ENCODE results near the gene CDX2. TPM values are rescaled to one million over a fixed set of nuclear protein-coding genes. Genes with fewer than 3 reads are reported as not detected.

Gene CDX2
- total and polyA plus RNA-seq, 8 donors, result 2.8 to 6.9 (median 4.8) TPM

- no peak for TF ChIP-seq CTCF (IDR thresholded peaks at IDR 0.05)
- H3K27ac ChIP-seq, result peak overlapping the region; percentile 11 to 44 (median 34)
- FAIRE-seq (no peak), ATAC-seq (peak; percentile 49 to 65 (median 57)), DNase-seq (no peak)
- no peak overlapping the region for H3K4me3 ChIP-seq
- no peaks in the 10 kb centered on the region for H3K27me3 ChIP-seq
- H3K9me3 ChIP-seq, result no peaks in the 10 kb centered on the region
- peaks cover 30 to 37% (median 32%) of the 10 kb centered on the region in 3 donors for H3K4me1 ChIP-seq
- 4 to 9% methylated on average over 2 of the region's 2 CpGs for WGBS, 2 donors
- no peaks in the 10 kb centered on the region for H3K36me3 ChIP-seq
- intact Hi-C loops (cut with DNase I), result no loop called here
Measured at GRCh38 chr13:27911521-27911920, 57.6 kb downstream of the CDX2 start.

Other genes with a start within 250 kb of the CDX2 start
- gene GSX1, start 176.8 kb downstream of the CDX2 start, total RNA-seq, result not detected
- gene GSX1, start 176.8 kb downstream of the CDX2 start, polyA plus RNA-seq, result not detected
- 10 to 100 TPM in 5 of 6 donors, 1 to 10 TPM in 1; 8.0 to 17.1 (median 12.3) TPM for gene PDX1, start 49.3 kb downstream of the CDX2 start, total RNA-seq
- 10 to 100 TPM; 15.7 to 26.1 TPM for gene PDX1, start 49.3 kb downstream of the CDX2 start, polyA plus RNA-seq
- not detected for gene URAD, start 19.4 kb upstream of the CDX2 start, total RNA-seq
- under 1 TPM in 1 of 2 donors, not detected in 1; 0.31 TPM for gene URAD, start 19.4 kb upstream of the CDX2 start, polyA plus RNA-seq
- 1 to 10 TPM; 2.6 to 4.0 (median 3.3) TPM for gene FLT3, start 131.3 kb upstream of the CDX2 start, total RNA-seq
- gene FLT3, start 131.3 kb upstream of the CDX2 start, polyA plus RNA-seq, result 1 to 10 TPM; 2.3 to 3.9 TPM
- 10 to 100 TPM; 12.4 to 26.4 (median 16.2) TPM for gene PAN3, start 169.2 kb upstream of the CDX2 start, total RNA-seq
- gene PAN3, start 169.2 kb upstream of the CDX2 start, polyA plus RNA-seq, result 10 to 100 TPM; 16.3 to 21.7 TPM

Measured in pancreas (tissue), 10 donors.